ELF-1 (cell line): ENCODE results near the gene HOXA1.
A peak's percentile ranks its signal among the peaks of the same experiment; 100 is the strongest.

Experiments
- DNase-seq: peaks from one replicate; pipeline ENCODE4 v3.0.0-alpha.2; 2016; ENCODE audit warnings: low read depth, low spot score

The HOXA1 gene

GRCh38 chr7:27105301-27106031, 9.7 kb upstream of the HOXA1 start:
- peak; percentile 16 for DNase-seq

- DNase-seq: peak; percentile 53
Observed at GRCh38 chr7:27104341-27105058, 8.7 kb upstream of the HOXA1 start.

- peak; percentile 68 for DNase-seq
Observed at GRCh38 chr7:27103489-27104226, 7.9 kb upstream of the HOXA1 start.

- DNase-seq: peak; percentile 63
Observed at GRCh38 chr7:27102581-27103442, 7.0 kb upstream of the HOXA1 start, which contains the start of gene HOXA2. HOXA2 (minus strand) TSS chr7:27102683; CDS start chr7:27102500, 183 bp downstream.

- DNase-seq: peak; percentile 64
Observed at GRCh38 chr7:27101957-27102580, 6.3 kb upstream of the HOXA1 start.

- no peak for DNase-seq
Observed at GRCh38 chr7:27101171-27101956, 5.6 kb upstream of the HOXA1 start.

GRCh38 chr7:27100694-27101170, 4.9 kb upstream of the HOXA1 start:
- DNase-seq: peak; percentile 72

GRCh38 chr7:27099453-27100370, 3.9 kb upstream of the HOXA1 start:
- DNase-seq: no peak

- peak; percentile 61 for DNase-seq
Observed at GRCh38 chr7:27098578-27099451, 3.0 kb upstream of the HOXA1 start.

- peak; percentile 69 for DNase-seq
Observed at GRCh38 chr7:27097686-27098577, 2.1 kb upstream of the HOXA1 start.

GRCh38 chr7:27096768-27097514, 1.1 kb upstream of the HOXA1 start:
- DNase-seq: peak; percentile 69

- DNase-seq: peak; percentile 48
Observed at GRCh38 chr7:27095050-27095896, 527 bp downstream of the HOXA1 start.

GRCh38 chr7:27094304-27095049, 1.3 kb downstream of the HOXA1 start:
- DNase-seq: peak; percentile 64

GRCh38 chr7:27093184-27093895, 2.5 kb downstream of the HOXA1 start:
- DNase-seq: no peak
